HCT116 (cell line): ENCODE results near the gene OLA1. TPM values are rescaled to one million over a fixed set of nuclear protein-coding genes. Genes with fewer than 3 reads are reported as not detected.

Experiments
- ATAC-seq: fragments of 200-7000 bp; cut with Tn5 transposase; 2 replicates; pipeline ENCODE4 v1.9.1; 2020; ENCODE audit warnings: mild to moderate bottlenecking, moderate library complexity
- BruUV-seq: library from RNA; stranded (reverse); fragments of 400-500 nt; replicated peaks from 2 replicates; lab custom pipeline; 2021; lab: Mats Ljungman, UMichigan
- CTCF ChIA-PET: fragments of 300-600 bp; sonication (Branson Sonifier 250); formaldehyde crosslinking; loops from one replicate; lab custom pipeline; 2021; ENCODE audit warnings: antibody characterized with exemption; lab: Charles Lee
- POLR2A ChIA-PET: fragments of 300-600, 350-600 bp; sonication (Branson Sonifier 250); formaldehyde crosslinking; loops from one replicate; lab custom pipeline; 2021; ENCODE audit warnings: antibody characterized with exemption; lab: Charles Lee
- RAD21 ChIA-PET, 2 experiments: fragments of 300-600 bp; sonication (Branson Sonifier 250); formaldehyde crosslinking; loops; one replicate each; lab custom pipeline; 2023; ENCODE audit warnings: low total read pairs in 2 of 2; ENCODE audit not compliant: uncharacterized antibody in 2 of 2, unreplicated experiment in 2 of 2, low non-redundant PET in 1 of 2; lab: Charles Lee
- DNase-seq: peaks from one replicate; pipeline ENCODE4 v3.0.0-alpha.2; 2010; ENCODE audit warnings: low read depth, low spot score
- H2AFZ ChIP-seq: fragments of 200-600 bp; shearing (Covaris generic), sonication (generic); 2 replicates; pipeline ENCODE4 v1.6.1; 2017; ENCODE audit warnings: low read depth, mixed run types, mixed read lengths, antibody characterized with exemption, low read length; ENCODE audit not compliant: poor library complexity, severe bottlenecking
- H3K27ac ChIP-seq: 2 replicates; pipeline ENCODE4 v1.5.1; 2012; ENCODE audit warnings: low read depth, low read length
- H3K27me3 ChIP-seq: fragments of 200-600 bp; sonication (generic); 2 replicates; pipeline ENCODE4 v1.6.1; 2016; ENCODE audit warnings: mixed run types, low read length, mixed read lengths; ENCODE audit not compliant: insufficient read depth
- H3K36me3 ChIP-seq, 2 experiments: fragments of 200-500 bp in 1 of 2; fragments of 200-600 bp in 1 of 2; sonication (Bioruptor generic) in 1 of 2; sonication (generic) in 1 of 2; 2 replicates each; pipeline versions ENCODE4 v1.5.1 to v1.6.1; 2014 to 2016; ENCODE audit warnings: low read length in 2 of 2, inconsistent platforms in 1 of 2, mixed read lengths in 1 of 2, mixed run types in 1 of 2; ENCODE audit not compliant: insufficient read depth in 2 of 2, control insufficient read depth in 1 of 2
- H3K4me1 ChIP-seq, 2 experiments: fragments of 200-600 bp in 1 of 2; sonication (generic) in 1 of 2; 2 replicates each; pipeline versions ENCODE4 v1.5.1 to v1.6.1; 2012 to 2017; ENCODE audit warnings: low read length in 2 of 2, inconsistent platforms in 1 of 2, mild to moderate bottlenecking in 1 of 2, mixed read lengths in 1 of 2, mixed run types in 1 of 2, moderate library complexity in 1 of 2; ENCODE audit not compliant: insufficient read depth in 2 of 2, control insufficient read depth in 1 of 2
- H3K4me2 ChIP-seq: fragments of 200-600 bp; sonication (generic); 2 replicates; pipeline ENCODE4 v1.6.1; 2017; ENCODE audit warnings: mixed run types, low read length, mixed read lengths
- H3K4me3 ChIP-seq, 2 experiments: fragments of 200-600 bp in 1 of 2; sonication (generic) in 1 of 2; replicated peaks in 1 of 2; 2 replicates each; pipeline ENCODE4 v1.5.1; 2011 to 2016; ENCODE audit warnings: low read length in 2 of 2, control low read depth in 1 of 2, low read depth in 1 of 2, mild to moderate bottlenecking in 1 of 2, mixed read lengths in 1 of 2, mixed run types in 1 of 2
- H3K79me2 ChIP-seq: fragments of 200-600 bp; sonication (generic); 2 replicates; pipeline ENCODE4 v1.6.1; 2017; ENCODE audit warnings: mild to moderate bottlenecking, mixed run types, low read length, moderate library complexity, mixed read lengths; ENCODE audit not compliant: insufficient read depth
- H3K9ac ChIP-seq: fragments of 200-600 bp; sonication (generic); 2 replicates; pipeline ENCODE4 v1.6.1; 2016; ENCODE audit warnings: low read length, mixed read lengths
- H3K9me2 ChIP-seq: fragments of 200-600 bp; sonication (generic), shearing (Covaris generic); 2 replicates; pipeline ENCODE4 v1.6.1; 2017; ENCODE audit warnings: mixed run types, mild to moderate bottlenecking, moderate library complexity; ENCODE audit not compliant: insufficient read depth
- H3K9me3 ChIP-seq, 2 experiments: fragments of 200-500 bp in 1 of 2; fragments of 200-600 bp in 1 of 2; sonication (Bioruptor generic) in 1 of 2; sonication (generic) in 1 of 2; 2 replicates each; pipeline ENCODE4 v1.6.1; 2014 to 2017; ENCODE audit warnings: low read length in 2 of 2, mixed read lengths in 2 of 2, inconsistent platforms in 1 of 2, low read depth in 1 of 2, mild to moderate bottlenecking in 1 of 2, mixed run types in 1 of 2, moderate library complexity in 1 of 2; ENCODE audit not compliant: control insufficient read depth in 1 of 2, insufficient read depth in 1 of 2
- H4K20me1 ChIP-seq: fragments of 200-600 bp; sonication (generic), shearing (Covaris generic); 2 replicates; pipeline ENCODE4 v1.6.1; 2017; ENCODE audit warnings: mixed run types, mild to moderate bottlenecking, moderate library complexity; ENCODE audit not compliant: insufficient read depth
- CBX3 ChIP-seq: IDR thresholded peaks from 2 replicates; pipeline ENCODE4 v1.6.1; 2012; ENCODE audit warnings: low read depth
- CEBPB ChIP-seq: IDR thresholded peaks from 2 replicates; pipeline ENCODE4 v1.6.1; 2012; ENCODE audit warnings: low read depth
- CTCF ChIP-seq, 3 experiments: fragments of 200-600 bp in 1 of 3; sonication (generic) in 1 of 3; IDR thresholded peaks in 2 of 3; conservative IDR thresholded peaks in 1 of 3; 2 replicates each; pipeline ENCODE4 v1.5.1; 2012 to 2017; ENCODE audit warnings: low read depth in 2 of 3, low read length in 2 of 3, antibody characterized with exemption in 1 of 3, borderline replicate concordance in 1 of 3, control low read depth in 1 of 3, mild to moderate bottlenecking in 1 of 3, mixed read lengths in 1 of 3, mixed run types in 1 of 3, moderate library complexity in 1 of 3; ENCODE audit not compliant: insufficient read depth in 1 of 3
- EGR1 ChIP-seq: IDR thresholded peaks from 2 replicates; pipeline ENCODE4 v1.6.1; 2012; ENCODE audit warnings: low read depth
- ELF1 ChIP-seq: IDR thresholded peaks from 2 replicates; pipeline ENCODE4 v1.6.1; 2012; ENCODE audit warnings: low read depth, borderline replicate concordance
- EZH2phosphoT487 ChIP-seq: fragments of 200-600 bp; IDR thresholded peaks from 2 replicates; pipeline ENCODE4 v1.6.1; 2018; ENCODE audit warnings: antibody characterized with exemption, borderline replicate concordance
- FOSL1 ChIP-seq: IDR thresholded peaks from 2 replicates; pipeline ENCODE4 v1.6.1; 2012; ENCODE audit warnings: low read depth
- JUND ChIP-seq: IDR thresholded peaks from 2 replicates; pipeline ENCODE4 v1.6.1; 2012
- POLR2A ChIP-seq: IDR thresholded peaks from 2 replicates; pipeline ENCODE4 v1.7.0; 2011; ENCODE audit warnings: borderline replicate concordance; ENCODE audit not compliant: insufficient read depth, insufficient read length; ENCODE audit errors: extremely low read depth
- RAD21 ChIP-seq: IDR thresholded peaks from 2 replicates; pipeline ENCODE4 v1.6.1; 2012; ENCODE audit warnings: low read depth, mild to moderate bottlenecking
- REST ChIP-seq: IDR thresholded peaks from 2 replicates; pipeline ENCODE4 v1.6.1; 2012; ENCODE audit warnings: low read depth
- SIN3A ChIP-seq: IDR thresholded peaks from 2 replicates; pipeline ENCODE4 v1.6.1; 2012; ENCODE audit warnings: low read depth
- SP1 ChIP-seq: IDR thresholded peaks from 2 replicates; pipeline ENCODE4 v1.6.1; 2012; ENCODE audit warnings: low read depth
- SRF ChIP-seq: IDR thresholded peaks from 2 replicates; pipeline ENCODE4 v1.6.1; 2012; ENCODE audit warnings: low read depth
- TCF7L2 ChIP-seq: IDR thresholded peaks from 2 replicates; pipeline ENCODE4 v1.7.0; 2011; ENCODE audit warnings: borderline replicate concordance, inconsistent platforms; ENCODE audit not compliant: insufficient read depth, insufficient read length; ENCODE audit errors: extremely low read depth
- YY1 ChIP-seq: IDR thresholded peaks from 2 replicates; pipeline ENCODE4 v1.6.1; 2011; ENCODE audit warnings: low read length, low read depth, moderate library complexity, mild to moderate bottlenecking; ENCODE audit not compliant: insufficient replicate concordance; ENCODE audit errors: extremely low read depth
- ZBTB33 ChIP-seq: IDR thresholded peaks from 2 replicates; pipeline ENCODE4 v1.6.1; 2011; ENCODE audit warnings: mild to moderate bottlenecking, low read length, moderate library complexity; ENCODE audit not compliant: insufficient replicate concordance; ENCODE audit errors: extremely low read depth
- ZFX ChIP-seq: fragments of 450-650 bp; IDR thresholded peaks from 2 replicates; pipeline ENCODE4 v1.6.1; 2017
- ZNF274 ChIP-seq: fragments of 200-500 bp; sonication (Bioruptor generic); IDR thresholded peaks from 2 replicates; pipeline ENCODE4 v1.6.1; 2014; ENCODE audit warnings: mild to moderate bottlenecking, low read depth, low read length, inconsistent platforms
- intact Hi-C: fragments of 100-400 bp; cut with micrococcal nuclease; formaldehyde crosslinking; loops from 2 replicates; pipeline ENCODE4 v1.10.0; 2022
- total RNA-seq: library from RNA; stranded (reverse); gene quantifications from one replicate; pipeline ENCODE4 v1.2.1, GENCODE V29; 2021; ENCODE audit not compliant: unreplicated experiment

Gene OLA1
- total RNA-seq, 1 experiment from 2014 or later = 219 TPM

- Histone ChIP-seq H3K4me1 (no peaks in the 10 kb centered on the region), H2AFZ (no peak overlapping the region), H3K4me3 (no peak overlapping the region), H3K79me2 (0 out of 2 replicates have a peak, but pooled peaks cover 1% of the 10 kb centered on the region), H3K9me2 (no peaks in the 10 kb centered on the region), H3K36me3 (no peaks in the 10 kb centered on the region), H3K27ac (no peak overlapping the region), H4K20me1 (no peaks in the 10 kb centered on the region; the same call in 1 of the 2 replicates), H3K9me3 (no peaks in the 10 kb centered on the region), H3K4me2 (no peak overlapping the region), H3K9ac (no peak overlapping the region), H3K27me3 (no peaks in the 10 kb centered on the region)
- ChIA-PET CTCF (no interaction called here), POLR2A (no interaction called here), RAD21 (no interaction called here)
- ATAC-seq (no peak), DNase-seq (no peak)
- TF ChIP-seq FOSL1 (no peak), ZBTB33 (no peak), CEBPB (no peak), RAD21 (no peak), EGR1 (no peak), SRF (no peak), REST (no peak), SIN3A (no peak), YY1 (no peak), EZH2phosphoT487 (no peak), ZNF274 (no peak), CBX3 (no peak), CTCF (IDR thresholded peaks at IDR 0.05 in 2 of 3, conservative IDR thresholded peaks at IDR 0.05 in 1 of 3; ENCODE audit: borderline replicate concordance in 1 of 3, insufficient read depth in 1 of 3, low read depth in 2 of 3, low read length in 2 of 3) (no peak), ZFX (no peak), TCF7L2 (no peak), SP1 (no peak), POLR2A (no peak), JUND (no peak), ELF1 (no peak)
- BruUV-seq = no TSS peak
- intact Hi-C loops = no loop called here
Measured at GRCh38 chr2:174088706-174089460, 159.4 kb downstream of the OLA1 start.
